ENCODE measurements around the gene SPATA1.
"Not testable (repeated sequence)": the region's sequence is repeated elsewhere in the genome, so short reads cannot be mapped to it uniquely, and the experiment has no call there.

Gene SPATA1

GRCh38 chr1:84506002-84506728, at the start of gene SPATA1, which contains the start of gene GNG5:
SPATA1 (plus strand) TSS chr1:84506386; CDS start chr1:84516360, 9,974 bp downstream.
GNG5 (minus strand) TSS chr1:84506581; CDS start chr1:84506091, 490 bp downstream.
- DNase-seq (ENCODE audit: low read depth in 2 of 2) = peak; percentile 87 to 89

- no peak for DNase-seq (ENCODE audit: low read depth in 2 of 2)
These were observed 44.1 kb upstream of the SPATA1 start for GRCh38 chr1:84462118-84462517.

GRCh38 chr1:84467298-84467697, 38.9 kb upstream of the SPATA1 start:
- no peak for DNase-seq (ENCODE audit: low read depth in 2 of 2)

GRCh38 chr1:84476225-84476624, 30.0 kb upstream of the SPATA1 start:
- no peak for DNase-seq (ENCODE audit: low read depth in 2 of 2)

GRCh38 chr1:84478876-84479868, 27.0 kb upstream of the SPATA1 start, which contains the start of gene RPF1:
RPF1 (plus strand) TSS chr1:84479266; CDS start chr1:84479282, 16 bp downstream.
- peak; percentile 65 to 71 for DNase-seq (ENCODE audit: low read depth in 2 of 2)

GRCh38 chr1:84479998-84480397, 26.2 kb upstream of the SPATA1 start:
- DNase-seq (ENCODE audit: low read depth in 2 of 2) = no peak

- no peak for DNase-seq (ENCODE audit: low read depth in 2 of 2)
These were observed 25.5 kb upstream of the SPATA1 start for GRCh38 chr1:84480650-84481049.

- DNase-seq (ENCODE audit: low read depth in 2 of 2) = no peak
These were observed 24.9 kb upstream of the SPATA1 start for GRCh38 chr1:84481317-84481716.

- DNase-seq (ENCODE audit: low read depth in 2 of 2) = no peak
These were observed 18.1 kb upstream of the SPATA1 start for GRCh38 chr1:84488107-84488506.

GRCh38 chr1:84489766-84490165, 16.4 kb upstream of the SPATA1 start:
- no peak for DNase-seq (ENCODE audit: low read depth in 2 of 2)

- DNase-seq (ENCODE audit: low read depth in 2 of 2) = no peak
These were observed 13.5 kb upstream of the SPATA1 start for GRCh38 chr1:84492726-84493125.

- no peak for DNase-seq (ENCODE audit: low read depth in 2 of 2)
These were observed 12.4 kb upstream of the SPATA1 start for GRCh38 chr1:84493747-84494146.

- DNase-seq (ENCODE audit: low read depth in 2 of 2) = no peak
These were observed 9.7 kb upstream of the SPATA1 start for GRCh38 chr1:84496498-84496897.

GRCh38 chr1:84497631-84498275, 8.4 kb upstream of the SPATA1 start:
- no peak for DNase-seq (ENCODE audit: low read depth in 2 of 2)

- DNase-seq (ENCODE audit: low read depth in 2 of 2) = no peak
These were observed 3.3 kb upstream of the SPATA1 start for GRCh38 chr1:84502927-84503326.

- DNase-seq (ENCODE audit: low read depth in 2 of 2) = peak; percentile 22 to 23
These were observed 1.4 kb upstream of the SPATA1 start for GRCh38 chr1:84504580-84505492.

GRCh38 chr1:84505493-84506001, 639 bp upstream of the SPATA1 start:
- peak in 1 of 2 experiments; percentile 17 for DNase-seq (ENCODE audit: low read depth in 2 of 2)

- no peak for DNase-seq (ENCODE audit: low read depth in 2 of 2)
These were observed 705 bp downstream of the SPATA1 start for GRCh38 chr1:84506729-84507453.

- not testable (repeated sequence) for DNase-seq (ENCODE audit: low read depth in 2 of 2)
These were observed 1.7 kb downstream of the SPATA1 start for GRCh38 chr1:84507887-84508286.

GRCh38 chr1:84508510-84508909, 2.3 kb downstream of the SPATA1 start:
- no peak for DNase-seq (ENCODE audit: low read depth in 2 of 2)
